Measurements from ENCODE around the gene CDC25B. TPM values are rescaled to one million over a fixed set of nuclear protein-coding genes. Genes with fewer than 3 reads are reported as not detected.
A peak's percentile ranks its signal among the peaks of the same experiment; 100 is the strongest.

Gene CDC25B
- total and polyA plus RNA-seq, 2 donors from 2014 or later, result 24.1 to 40.3 TPM

GRCh38 chr20:3801846-3802245 lies 5.7 kb downstream of the CDC25B start:
- H3K4me1 ChIP-seq (ENCODE audit: control insufficient read depth in 2 of 3, insufficient read depth in 2 of 3, low read depth in 1 of 3, low read length in 3 of 3), result peaks cover 1 to 18% (median 3%) of the 10 kb centered on the region in 3 donors
- no peak overlapping the region for H3K27ac ChIP-seq (ENCODE audit: low read depth in 2 of 2, low read length in 2 of 2)
- TF ChIP-seq CTCF (IDR thresholded peaks at IDR 0.05; ENCODE audit: borderline replicate concordance, extremely low read depth, insufficient read depth), result no peak
- H3K9ac ChIP-seq (ENCODE audit: low read length in 3 of 3), result no peak overlapping the region
- H3K36me3 ChIP-seq (ENCODE audit: control insufficient read depth in 2 of 3, insufficient read depth in 3 of 3, low read length in 3 of 3), result peaks cover 0 to 8% (median 0%) of the 10 kb centered on the region in 3 donors
- intact Hi-C loops (cut with DNase I), result no loop called here
- no peak overlapping the region for H3K4me3 ChIP-seq (ENCODE audit: low read length in 3 of 3)
- DNase-seq, result peak in 1 of 5 donors; percentile 77
- no peak for FAIRE-seq
- no peaks in the 10 kb centered on the region for H3K27me3 ChIP-seq (ENCODE audit: control insufficient read depth, insufficient read depth, low read length)
- H3K9me3 ChIP-seq (ENCODE audit: control insufficient read depth in 2 of 3, insufficient read depth in 1 of 3, low read length in 3 of 3), result no peaks in the 10 kb centered on the region

- intact Hi-C loops (cut with DNase I), result no loop called here
- H3K4me1 ChIP-seq (ENCODE audit: control insufficient read depth in 2 of 3, insufficient read depth in 2 of 3, low read depth in 1 of 3, low read length in 3 of 3), result peaks cover 3 to 26% (median 9%) of the 10 kb centered on the region in 3 donors
- peaks cover 0 to 8% (median 0%) of the 10 kb centered on the region in 3 donors for H3K36me3 ChIP-seq (ENCODE audit: control insufficient read depth in 2 of 3, insufficient read depth in 3 of 3, low read length in 3 of 3)
Observed at GRCh38 chr20:3802524-3803239, 6.6 kb downstream of the CDC25B start.

DNA sequence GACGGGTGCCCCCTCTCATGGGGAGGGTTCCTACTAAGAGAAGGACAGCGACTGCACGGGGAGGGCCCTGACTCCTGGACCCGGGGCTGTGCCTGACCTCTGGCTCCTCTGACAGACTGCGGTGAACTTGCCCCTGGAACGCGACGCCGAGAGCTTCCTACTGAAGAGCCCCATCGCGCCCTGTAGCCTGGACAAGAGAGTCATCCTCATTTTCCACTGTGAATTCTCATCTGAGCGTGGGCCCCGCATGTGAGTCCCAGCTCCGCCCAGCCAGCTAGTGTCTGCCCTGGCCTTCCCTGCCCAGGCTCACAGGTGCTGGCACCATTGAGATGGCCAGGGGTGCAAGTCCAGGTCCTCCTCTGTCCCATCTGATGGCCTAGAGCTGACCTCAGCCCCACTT lies 7.2 kb downstream of the CDC25B start:
- no peaks in the 10 kb centered on the region for H3K9me3 ChIP-seq (ENCODE audit: control insufficient read depth in 2 of 3, insufficient read depth in 1 of 3, low read length in 3 of 3)
- FAIRE-seq (no peak), DNase-seq (no peak)
- no peaks in the 10 kb centered on the region for H3K27me3 ChIP-seq (ENCODE audit: control insufficient read depth, insufficient read depth, low read length)
- peaks cover 3 to 32% (median 15%) of the 10 kb centered on the region in 3 donors for H3K4me1 ChIP-seq (ENCODE audit: control insufficient read depth in 2 of 3, insufficient read depth in 2 of 3, low read depth in 1 of 3, low read length in 3 of 3)
- TF ChIP-seq CTCF (IDR thresholded peaks at IDR 0.05; ENCODE audit: borderline replicate concordance, extremely low read depth, insufficient read depth), result no peak
- intact Hi-C loops (cut with DNase I), result no loop called here
- H3K4me3 ChIP-seq (ENCODE audit: low read length in 3 of 3), result no peak overlapping the region
- no peak overlapping the region for H3K27ac ChIP-seq (ENCODE audit: low read depth in 2 of 2, low read length in 2 of 2)
- peaks cover 0 to 8% (median 0%) of the 10 kb centered on the region in 3 donors for H3K36me3 ChIP-seq (ENCODE audit: control insufficient read depth in 2 of 3, insufficient read depth in 3 of 3, low read length in 3 of 3)
- no peak overlapping the region for H3K9ac ChIP-seq (ENCODE audit: low read length in 3 of 3)

More at GRCh38 chr20:3802524-3803239, 6.6 kb downstream of the CDC25B start:
- H3K27ac ChIP-seq (ENCODE audit: low read depth in 2 of 2, low read length in 2 of 2), result no peak overlapping the region
- no peak overlapping the region for H3K4me3 ChIP-seq (ENCODE audit: low read length in 3 of 3)
- no peak for TF ChIP-seq CTCF (IDR thresholded peaks at IDR 0.05; ENCODE audit: borderline replicate concordance, extremely low read depth, insufficient read depth)
- H3K9ac ChIP-seq (ENCODE audit: low read length in 3 of 3), result no peak overlapping the region
- FAIRE-seq, result no peak
- H3K27me3 ChIP-seq (ENCODE audit: control insufficient read depth, insufficient read depth, low read length), result no peaks in the 10 kb centered on the region
- no peak for DNase-seq
- H3K9me3 ChIP-seq (ENCODE audit: control insufficient read depth in 2 of 3, insufficient read depth in 1 of 3, low read length in 3 of 3), result no peaks in the 10 kb centered on the region

Data from kidney (tissue), 14 donors.